Breast epithelium (tissue), 4 donors: ENCODE data around the gene SLC66A2. TPM values are rescaled to one million over a fixed set of nuclear protein-coding genes. Genes with fewer than 3 reads are reported as not detected.

Experiments used
- DNase-seq, 2 donors: peaks; one replicate each; pipeline ENCODE4 v3.0.0-alpha.2; 2019; ENCODE audit warnings: low spot score in 2 of 2
- H3K27ac ChIP-seq, 2 donors: fragments of 200-600 bp; sonication (generic) in 1 of 2; one replicate each; pipeline ENCODE4 v1.5.1; 2016 to 2019; ENCODE audit warnings: mild to moderate bottlenecking in 1 of 2
- H3K27me3 ChIP-seq, 2 donors: fragments of 200-600 bp; sonication (generic) in 1 of 2; one replicate each; pipeline versions ENCODE4 v1.5.1 to v1.6.0; 2017 to 2019; ENCODE audit warnings: control low read depth in 1 of 2, mild to moderate bottlenecking in 1 of 2
- H3K36me3 ChIP-seq: fragments of 200-600 bp; one replicate; pipeline ENCODE4 v1.5.1; 2019
- H3K4me1 ChIP-seq, 2 donors: fragments of 200-600 bp; sonication (generic); one replicate each; pipeline ENCODE4 v1.5.1; 2016 to 2019; ENCODE audit warnings: control low read depth in 1 of 2
- H3K4me3 ChIP-seq, 3 donors: fragments of 200-600 bp; sonication (generic); 1 replicate in 2 of 3; 2 replicates in 1 of 3; pipeline ENCODE4 v1.5.1; 2016 to 2019; ENCODE audit warnings: mild to moderate bottlenecking in 3 of 3, moderate library complexity in 2 of 3
- H3K9me3 ChIP-seq, 2 donors: fragments of 200-600 bp; sonication (generic) in 1 of 2; one replicate each; pipeline ENCODE4 v1.5.1; 2016 to 2019; ENCODE audit warnings: control low read depth in 1 of 2
- POLR2A ChIP-seq: fragments of 450-650 bp; IDR thresholded peaks from one replicate; pipeline ENCODE4 v1.6.1; 2016; ENCODE audit warnings: antibody characterized with exemption, mild to moderate bottlenecking, moderate library complexity
- POLR2AphosphoS5 ChIP-seq, 3 donors: sonication (generic); formaldehyde crosslinking; IDR thresholded peaks; one replicate each; pipeline ENCODE4 v1.6.1; 2017; ENCODE audit warnings: antibody characterized with exemption in 3 of 3
- intact Hi-C: fragments of 100-400 bp; cut with DNase I; formaldehyde crosslinking; loops from one replicate; pipeline ENCODE4 v1.15.1; 2023; ENCODE audit warnings: low total_unique reads
- total RNA-seq, 3 donors: library from RNA; depleted of rRNA; stranded (reverse); fragments of >200 nt; gene quantifications; one replicate each; pipeline ENCODE4 v1.1.0, GENCODE V29; 2016
- TF ChIP-seq, protein P1 (sequence below), 3 donors: fragments of 450-650 bp; IDR thresholded peaks; one replicate each; pipeline ENCODE4 v1.5.1; 2016 to 2017; ENCODE audit warnings: antibody characterized with exemption in 3 of 3, mild to moderate bottlenecking in 3 of 3, moderate library complexity in 3 of 3

Gene SLC66A2
- total RNA-seq, 3 donors from 2014 or later = 45.2 to 141 (median 65.9) TPM

DNA sequence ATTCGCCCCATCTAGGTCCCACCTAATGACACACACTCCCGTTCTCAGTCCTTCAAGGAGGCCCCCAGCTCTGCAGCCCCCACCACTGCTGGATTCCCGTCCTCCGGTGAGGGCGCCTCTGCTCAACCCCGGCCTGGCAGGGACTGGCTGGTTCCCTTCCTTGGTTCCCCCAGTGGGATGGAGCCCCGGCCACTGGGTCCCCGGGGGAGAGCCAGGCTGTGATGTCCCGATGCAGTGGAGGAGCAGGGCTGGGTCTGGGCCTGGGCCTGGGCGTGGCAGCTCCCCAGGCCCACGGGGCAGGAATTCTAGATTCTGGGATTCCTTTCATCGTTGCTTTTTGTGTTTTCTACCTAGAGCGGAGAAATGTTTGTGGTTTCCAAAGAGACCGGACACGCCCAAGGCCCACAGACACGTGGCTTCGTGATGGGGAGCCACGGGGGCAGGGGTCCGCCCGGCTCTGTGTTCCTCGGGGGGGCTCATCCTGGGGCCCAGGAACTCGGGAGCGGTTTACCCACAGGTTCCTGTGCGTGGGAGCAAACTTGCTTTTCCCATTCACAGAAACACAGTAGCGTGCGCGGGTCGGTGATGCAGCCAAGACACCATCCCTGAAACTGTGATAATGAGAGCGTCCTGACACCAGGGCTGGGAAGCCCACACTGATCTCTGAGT lies 67.0 kb downstream of the SLC66A2 start:
- H3K4me3 ChIP-seq = no peak overlapping the region
- H3K36me3 ChIP-seq = no peaks in the 10 kb centered on the region
- no peak for DNase-seq
- no peaks in the 10 kb centered on the region for H3K4me1 ChIP-seq
- intact Hi-C loops = no loop called here
- no peak for TF ChIP-seq POLR2A
- TF ChIP-seq, protein P1, sequence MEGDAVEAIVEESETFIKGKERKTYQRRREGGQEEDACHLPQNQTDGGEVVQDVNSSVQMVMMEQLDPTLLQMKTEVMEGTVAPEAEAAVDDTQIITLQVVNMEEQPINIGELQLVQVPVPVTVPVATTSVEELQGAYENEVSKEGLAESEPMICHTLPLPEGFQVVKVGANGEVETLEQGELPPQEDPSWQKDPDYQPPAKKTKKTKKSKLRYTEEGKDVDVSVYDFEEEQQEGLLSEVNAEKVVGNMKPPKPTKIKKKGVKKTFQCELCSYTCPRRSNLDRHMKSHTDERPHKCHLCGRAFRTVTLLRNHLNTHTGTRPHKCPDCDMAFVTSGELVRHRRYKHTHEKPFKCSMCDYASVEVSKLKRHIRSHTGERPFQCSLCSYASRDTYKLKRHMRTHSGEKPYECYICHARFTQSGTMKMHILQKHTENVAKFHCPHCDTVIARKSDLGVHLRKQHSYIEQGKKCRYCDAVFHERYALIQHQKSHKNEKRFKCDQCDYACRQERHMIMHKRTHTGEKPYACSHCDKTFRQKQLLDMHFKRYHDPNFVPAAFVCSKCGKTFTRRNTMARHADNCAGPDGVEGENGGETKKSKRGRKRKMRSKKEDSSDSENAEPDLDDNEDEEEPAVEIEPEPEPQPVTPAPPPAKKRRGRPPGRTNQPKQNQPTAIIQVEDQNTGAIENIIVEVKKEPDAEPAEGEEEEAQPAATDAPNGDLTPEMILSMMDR (IDR thresholded peaks at IDR 0.05) = no peak
- no peak for TF ChIP-seq POLR2AphosphoS5 (IDR thresholded peaks at IDR 0.05)
- no peak overlapping the region for H3K27ac ChIP-seq
- H3K27me3 ChIP-seq = peaks cover 0 to 16% of the 10 kb centered on the region in 2 donors
- H3K9me3 ChIP-seq = peaks cover 10 to 16% of the 10 kb centered on the region in 2 donors

DNA sequence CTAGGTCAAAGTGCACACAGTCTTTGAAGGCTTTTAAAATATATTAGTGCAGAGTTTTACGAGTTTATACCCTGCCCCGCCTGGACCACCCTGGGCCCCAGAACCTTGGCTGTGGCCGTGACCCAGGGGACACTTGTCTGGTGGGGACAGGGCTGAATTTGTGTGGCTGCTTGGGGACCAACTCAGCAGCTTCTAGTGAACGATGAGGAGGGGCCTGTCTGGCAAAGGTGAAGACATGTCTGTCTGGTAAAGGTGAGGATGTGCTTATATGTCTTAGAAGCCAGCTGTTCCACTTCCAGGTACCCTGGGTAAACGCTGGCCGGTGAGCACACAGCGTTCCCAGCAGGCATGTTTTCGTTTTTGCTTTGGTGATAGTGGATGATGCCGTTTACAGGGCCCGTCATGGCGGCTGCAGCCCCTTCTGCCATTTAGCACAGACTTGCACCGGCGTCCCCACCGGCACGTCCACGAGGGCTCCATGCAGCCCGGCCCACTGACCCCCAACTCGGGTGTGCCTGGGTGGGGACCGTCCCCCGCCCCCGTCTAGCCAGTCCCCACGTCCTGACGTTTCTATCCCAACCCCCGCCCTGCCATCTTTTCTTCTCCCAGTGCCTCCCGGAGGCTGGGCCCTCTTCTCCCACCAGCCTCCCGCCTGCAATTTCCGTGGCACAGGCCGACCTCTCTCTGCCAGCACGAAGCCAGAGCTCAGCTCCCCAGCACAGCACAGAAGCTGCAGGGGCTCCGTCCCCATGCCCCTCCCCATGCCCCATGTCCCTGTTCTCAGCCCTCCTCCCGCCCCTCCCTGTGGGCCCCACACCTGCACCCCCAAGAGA lies 67.8 kb downstream of the SLC66A2 start:
- Histone ChIP-seq H3K4me1 (no peaks in the 10 kb centered on the region), H3K36me3 (no peaks in the 10 kb centered on the region), H3K9me3 (peaks cover 2 to 13% of the 10 kb centered on the region in 2 donors), H3K27me3 (peaks cover 0 to 16% of the 10 kb centered on the region in 2 donors), H3K4me3 (no peak overlapping the region), H3K27ac (no peak overlapping the region)
- intact Hi-C loops = no loop called here
- TF ChIP-seq, protein P1 (IDR thresholded peaks at IDR 0.05) = no peak
- TF ChIP-seq POLR2A (no peak), POLR2AphosphoS5 (IDR thresholded peaks at IDR 0.05) (no peak)
- DNase-seq = no peak

DNA sequence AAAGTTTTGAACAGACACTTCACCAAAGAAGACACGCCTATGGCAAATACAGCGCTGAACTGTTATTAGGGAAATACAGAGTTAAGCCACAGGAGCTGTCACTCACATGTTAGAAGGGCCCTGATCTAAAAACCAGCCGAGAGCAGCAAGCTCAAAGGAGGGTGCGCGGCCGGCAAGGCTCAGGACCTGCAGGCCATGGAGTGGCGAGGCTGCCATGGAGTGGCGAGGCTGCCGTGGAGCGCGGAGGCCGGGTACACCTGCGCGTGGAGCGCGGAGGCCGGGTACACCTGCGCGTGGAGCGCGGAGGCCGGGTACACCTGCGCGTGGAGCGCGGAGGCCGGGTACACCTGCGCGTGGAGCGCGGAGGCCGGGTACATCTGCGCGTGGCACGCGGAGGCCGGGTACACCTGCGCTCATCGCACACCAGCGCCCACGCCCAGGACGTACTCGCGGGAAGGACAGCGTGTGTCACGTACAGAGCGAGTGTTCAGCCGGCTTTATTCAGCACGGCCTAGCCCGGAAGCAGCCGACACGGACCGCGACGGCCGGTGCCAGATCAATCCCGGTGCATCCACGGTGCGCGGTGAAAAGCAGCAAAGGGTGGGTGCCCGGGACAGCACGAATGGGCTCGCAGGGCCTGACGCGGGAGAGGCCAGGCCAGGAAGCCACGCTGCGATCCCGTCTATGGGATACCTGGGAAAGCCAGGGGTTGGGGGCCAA lies 68.8 kb downstream of the SLC66A2 start:
- H3K9me3 ChIP-seq = peaks cover 0 to 3% of the 10 kb centered on the region in 2 donors
- DNase-seq = no peak
- no peaks in the 10 kb centered on the region for H3K36me3 ChIP-seq
- no peak overlapping the region for H3K27ac ChIP-seq
- intact Hi-C loops = no loop called here
- H3K4me3 ChIP-seq = no peak overlapping the region
- peaks cover 0 to 19% of the 10 kb centered on the region in 2 donors for H3K27me3 ChIP-seq
- TF ChIP-seq POLR2A = no peak
- TF ChIP-seq, protein P1 (IDR thresholded peaks at IDR 0.05) = no peak
- no peak for TF ChIP-seq POLR2AphosphoS5 (IDR thresholded peaks at IDR 0.05)
- H3K4me1 ChIP-seq = no peaks in the 10 kb centered on the region

DNA sequence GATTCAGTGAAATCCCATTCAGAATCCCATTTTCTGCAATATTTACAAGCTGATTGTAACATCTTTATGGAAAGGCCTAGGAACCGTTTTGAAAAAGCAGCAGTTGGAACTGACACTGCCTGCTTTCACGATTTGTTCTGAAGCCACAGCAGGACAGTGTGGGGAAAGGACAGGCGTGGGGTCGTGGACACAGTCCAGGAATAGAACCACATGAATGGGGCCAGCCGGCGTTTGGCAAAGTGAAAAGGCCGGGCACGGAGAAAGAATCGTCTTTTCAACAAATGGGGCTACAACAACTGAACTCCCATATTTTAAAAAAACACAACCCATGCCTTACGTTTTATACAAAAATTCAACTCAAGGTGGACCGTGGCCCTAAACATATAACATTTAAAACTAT lies 69.8 kb downstream of the SLC66A2 start:
- no peak overlapping the region for H3K4me3 ChIP-seq
- TF ChIP-seq, protein P1 (IDR thresholded peaks at IDR 0.05) = no peak
- no peak for TF ChIP-seq POLR2A
- no peak for TF ChIP-seq POLR2AphosphoS5 (IDR thresholded peaks at IDR 0.05)
- H3K27ac ChIP-seq = no peak overlapping the region
- H3K9me3 ChIP-seq = no peaks in the 10 kb centered on the region
- peaks cover 0 to 25% of the 10 kb centered on the region in 2 donors for H3K27me3 ChIP-seq
- DNase-seq = no peak
- no peaks in the 10 kb centered on the region for H3K4me1 ChIP-seq
- intact Hi-C loops = loop anchor here (1.0 kb wide), 1 partner anchor 32 kb away; no protein-coding TSS in a partner anchor
- no peaks in the 10 kb centered on the region for H3K36me3 ChIP-seq
